Measurements from ENCODE around the gene MRRF.
"Not testable (repeated sequence)": the region's sequence is repeated elsewhere in the genome, so short reads cannot be mapped to it uniquely, and the experiment has no call there.

The MRRF gene

GRCh38 chr9:122276096-122276495 is 11.4 kb downstream of the MRRF start:
- no peak for DNase-seq (ENCODE audit: low read depth in 2 of 2)

DNA sequence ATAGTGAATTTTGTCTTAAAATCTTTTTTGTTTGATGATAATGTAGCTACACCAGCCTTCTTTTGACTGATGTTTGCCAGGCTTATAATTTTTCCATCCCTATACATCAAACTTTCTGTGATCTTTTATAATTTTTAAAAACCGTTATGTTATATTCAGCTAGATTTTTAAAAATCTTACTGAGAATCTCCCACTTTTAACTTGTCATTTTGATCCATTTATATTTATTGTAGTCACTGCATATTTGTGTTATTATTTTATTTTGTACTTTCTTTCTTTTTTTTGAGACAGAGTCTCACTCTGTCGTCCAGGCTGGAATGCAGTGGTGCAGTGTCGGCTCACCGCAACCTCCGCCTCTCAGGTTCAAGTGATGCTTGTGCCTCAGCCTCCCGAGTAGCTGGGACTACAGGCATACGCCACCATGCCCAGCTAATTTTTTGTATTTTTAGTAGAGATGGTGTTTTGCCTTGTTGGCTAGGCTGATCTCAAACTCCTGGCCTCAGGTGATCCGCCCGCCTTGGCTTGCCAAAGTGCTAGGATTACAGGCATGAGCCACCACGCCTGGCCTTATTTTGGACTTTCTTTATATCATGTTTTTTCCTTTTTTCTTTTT is 12.7 kb downstream of the MRRF start:
- DNase-seq (ENCODE audit: low read depth in 2 of 2), result no peak

- no peak for DNase-seq (ENCODE audit: low read depth in 2 of 2)
Measured at GRCh38 chr9:122281368-122281767, 16.7 kb downstream of the MRRF start.

DNA sequence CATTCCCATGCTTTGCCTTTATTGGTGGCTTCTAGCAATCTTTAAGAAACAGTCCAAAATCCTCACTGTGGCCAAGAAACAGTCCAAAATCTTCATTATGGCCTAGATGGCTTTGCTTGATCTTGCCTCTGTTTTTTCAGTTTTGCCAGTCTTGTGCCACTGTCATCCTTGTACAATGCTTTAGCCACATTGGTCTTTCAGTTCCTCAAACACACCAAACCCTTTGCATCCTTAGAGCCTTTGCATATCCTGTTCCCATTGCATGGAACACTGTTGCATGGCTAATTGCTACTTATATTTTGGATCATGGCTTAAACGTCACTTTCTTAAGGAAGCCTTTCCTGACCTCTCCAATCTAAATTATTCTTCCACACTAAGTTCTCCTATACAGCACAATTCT is 22.1 kb downstream of the MRRF start:
- no peak for DNase-seq (ENCODE audit: low read depth in 2 of 2)

GRCh38 chr9:122287214-122287720 is 22.6 kb downstream of the MRRF start:
- DNase-seq (ENCODE audit: low read depth in 2 of 2), result no peak

GRCh38 chr9:122291458-122291857 is 26.8 kb downstream of the MRRF start:
- DNase-seq (ENCODE audit: low read depth in 2 of 2), result no peak

- DNase-seq (ENCODE audit: low read depth in 2 of 2), result no peak
Measured at GRCh38 chr9:122294531-122294930, 29.8 kb downstream of the MRRF start.

DNA sequence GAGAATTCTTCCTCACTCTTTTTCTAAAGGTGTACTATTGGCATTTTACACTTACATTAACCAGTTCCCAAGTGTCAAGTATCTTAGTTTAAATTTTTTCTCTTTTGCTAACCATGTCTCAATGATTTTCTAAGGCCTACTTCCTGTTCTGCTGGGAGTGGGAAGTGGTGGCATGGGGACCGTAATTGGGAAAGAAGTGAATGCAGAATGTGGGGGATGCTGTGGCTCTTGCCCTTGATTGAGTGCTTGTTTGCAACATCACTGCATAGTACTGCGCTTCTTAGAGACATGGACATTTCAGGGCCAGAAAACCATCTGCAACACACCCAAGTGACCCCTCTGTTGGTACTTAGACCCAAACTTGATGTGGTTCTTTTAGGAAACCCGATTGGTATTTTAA is 32.8 kb downstream of the MRRF start:
- DNase-seq (ENCODE audit: low read depth in 2 of 2), result no peak

DNA sequence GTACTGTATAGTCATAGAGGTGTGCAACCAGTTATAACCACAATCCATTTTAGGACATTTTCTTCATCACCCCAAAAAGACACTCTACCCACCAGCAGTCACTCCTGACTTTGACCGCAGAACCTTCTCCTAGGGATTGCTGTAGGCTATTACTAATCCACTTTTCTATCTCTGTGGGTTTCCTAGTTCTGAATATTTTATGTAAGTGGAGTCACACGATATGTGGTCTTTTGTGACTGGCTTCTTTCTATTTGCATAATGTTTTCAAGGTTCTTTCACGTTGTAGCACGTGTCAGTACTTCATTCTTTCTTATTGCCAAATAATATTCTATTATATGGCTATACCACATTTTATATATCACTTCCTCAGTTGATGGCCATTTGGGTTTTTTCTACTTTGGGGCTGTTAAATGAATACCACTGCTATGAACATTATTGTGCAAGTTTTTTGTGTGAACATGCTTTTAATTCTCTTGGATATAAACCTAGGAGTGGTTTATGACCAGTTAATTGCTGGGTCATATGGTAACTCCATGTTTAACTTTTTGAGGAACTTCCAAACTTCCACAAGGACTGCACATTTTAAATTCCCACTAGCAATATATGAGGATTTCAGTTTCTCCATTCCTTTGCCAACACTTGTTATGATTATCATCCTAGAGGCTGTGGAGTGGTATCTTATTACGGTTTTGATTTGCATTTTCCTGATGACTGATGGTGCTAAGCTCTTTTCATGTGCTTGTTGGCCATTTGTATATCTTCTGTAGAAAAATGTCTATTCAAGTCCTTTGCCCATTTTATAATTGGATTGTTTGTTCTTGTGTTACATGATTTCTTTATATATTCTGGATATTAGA is 37.8 kb downstream of the MRRF start:
- no peak for DNase-seq (ENCODE audit: low read depth in 2 of 2)

DNA sequence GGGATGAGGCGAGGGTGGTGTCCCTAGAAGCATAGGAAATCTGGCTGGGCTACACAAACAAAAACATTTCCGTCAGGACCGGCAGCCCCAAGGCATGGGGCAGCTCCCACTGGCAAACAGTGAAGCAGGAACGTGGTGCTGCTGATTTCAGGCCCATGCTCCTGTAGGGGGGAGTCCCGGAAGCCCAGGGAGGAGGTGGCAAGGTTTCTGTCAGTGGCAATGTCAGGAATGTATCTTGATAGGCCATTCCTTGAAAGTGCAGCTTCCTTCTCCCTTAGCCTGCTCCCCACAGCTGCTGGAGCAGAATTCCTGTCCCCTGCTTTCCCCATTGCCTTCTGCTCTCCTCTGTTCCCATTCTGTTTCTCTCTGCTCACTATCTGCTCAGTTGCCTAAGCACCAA is 42.4 kb downstream of the MRRF start:
- DNase-seq (ENCODE audit: low read depth in 2 of 2), result no peak

GRCh38 chr9:122307925-122308324 is 43.2 kb downstream of the MRRF start:
- DNase-seq (ENCODE audit: low read depth in 2 of 2), result no peak

- DNase-seq (ENCODE audit: low read depth in 2 of 2), result no peak
Measured at GRCh38 chr9:122309861-122310260, 45.2 kb downstream of the MRRF start.

GRCh38 chr9:122314165-122314564 is 49.5 kb downstream of the MRRF start:
- DNase-seq (ENCODE audit: low read depth in 2 of 2), result no peak

DNA sequence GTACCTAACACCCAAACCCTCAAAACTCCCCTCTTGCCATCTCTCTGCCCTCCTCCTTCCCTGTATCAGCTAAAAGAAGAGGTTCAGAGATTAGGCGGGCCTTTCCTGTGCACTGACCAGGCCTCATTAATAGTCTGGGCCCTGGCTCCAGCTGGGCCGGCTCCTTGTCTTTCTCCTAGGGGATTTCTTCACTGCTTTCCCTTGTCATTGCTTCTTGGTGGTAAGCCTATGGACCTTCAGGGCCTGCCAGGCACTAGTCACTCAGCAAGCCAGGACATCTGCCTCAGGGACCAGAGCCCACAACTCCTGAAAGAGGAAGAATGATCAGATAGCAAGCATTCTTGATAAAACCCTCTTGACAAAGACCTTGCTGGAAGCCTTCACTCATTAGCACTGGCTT is 50.9 kb downstream of the MRRF start:
- DNase-seq (ENCODE audit: low read depth in 2 of 2), result no peak

DNA sequence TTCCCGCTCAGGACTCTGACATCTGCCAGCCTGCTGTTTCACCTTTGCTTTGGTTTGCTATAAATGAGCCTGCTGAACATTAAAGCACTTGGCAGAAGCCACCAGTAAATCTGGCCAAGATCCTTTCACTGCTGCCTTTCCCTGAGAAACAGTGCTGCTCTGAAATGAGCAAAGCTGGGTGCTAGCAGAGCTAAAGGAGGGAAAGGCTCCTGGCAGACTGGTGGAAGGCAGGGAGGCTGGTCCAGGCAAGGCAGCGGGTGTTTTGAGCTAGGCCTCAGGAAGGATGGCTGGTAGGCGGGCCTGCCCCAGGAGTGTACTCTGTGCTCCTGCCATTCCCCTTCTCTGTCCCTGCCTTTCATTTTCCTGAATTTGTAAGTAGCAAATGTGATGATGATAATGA is 53.6 kb downstream of the MRRF start:
- no peak for DNase-seq (ENCODE audit: low read depth in 2 of 2)

- no peak for DNase-seq (ENCODE audit: low read depth in 2 of 2)
Measured at GRCh38 chr9:122320413-122320881, 55.8 kb downstream of the MRRF start.

DNA sequence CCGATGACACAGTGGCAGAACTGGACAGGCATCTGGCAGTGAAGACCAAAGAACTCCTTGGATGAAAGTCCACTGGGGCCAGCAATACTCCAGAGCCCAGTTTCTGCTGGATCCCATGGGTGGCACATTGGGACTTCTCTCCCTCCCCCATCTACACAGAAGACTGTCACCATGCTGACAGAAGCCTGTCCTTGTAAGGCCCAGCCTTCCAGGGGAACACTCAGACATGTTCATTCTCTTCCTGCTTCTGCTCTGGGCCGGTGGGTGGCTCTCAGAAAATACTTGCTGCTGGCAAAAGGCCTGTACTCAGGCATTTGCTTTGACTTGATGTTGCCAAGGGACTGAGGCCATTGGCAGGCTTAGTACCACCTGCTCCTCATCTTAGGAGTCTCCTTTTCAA is 57.9 kb downstream of the MRRF start:
- no peak for DNase-seq (ENCODE audit: low read depth in 2 of 2)

GRCh38 chr9:122324665-122325064 is 60.0 kb downstream of the MRRF start:
- DNase-seq (ENCODE audit: low read depth in 2 of 2), result not testable (repeated sequence)

GRCh38 chr9:122325124-122325523 is 60.4 kb downstream of the MRRF start:
- DNase-seq (ENCODE audit: low read depth in 2 of 2), result no peak

DNA sequence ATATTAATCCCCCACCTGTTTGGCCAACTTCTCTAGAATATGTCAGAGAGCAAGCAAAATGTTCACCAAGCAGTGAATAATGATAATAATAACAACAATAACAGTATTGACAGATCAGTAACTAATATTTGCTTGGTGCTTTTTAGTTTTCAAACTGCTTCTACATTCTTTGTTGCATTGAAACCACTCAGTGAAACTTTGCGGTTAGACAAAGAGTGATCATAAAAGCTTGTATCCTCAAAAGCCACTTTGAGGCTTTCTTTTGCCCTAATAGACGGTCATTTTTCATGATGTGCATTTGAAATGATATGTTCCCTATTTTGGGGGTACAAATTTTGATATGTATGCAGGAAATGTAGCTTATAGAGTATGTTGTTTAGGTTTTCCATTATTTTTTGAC is 62.5 kb downstream of the MRRF start:
- no peak for DNase-seq (ENCODE audit: low read depth in 2 of 2)

DNA sequence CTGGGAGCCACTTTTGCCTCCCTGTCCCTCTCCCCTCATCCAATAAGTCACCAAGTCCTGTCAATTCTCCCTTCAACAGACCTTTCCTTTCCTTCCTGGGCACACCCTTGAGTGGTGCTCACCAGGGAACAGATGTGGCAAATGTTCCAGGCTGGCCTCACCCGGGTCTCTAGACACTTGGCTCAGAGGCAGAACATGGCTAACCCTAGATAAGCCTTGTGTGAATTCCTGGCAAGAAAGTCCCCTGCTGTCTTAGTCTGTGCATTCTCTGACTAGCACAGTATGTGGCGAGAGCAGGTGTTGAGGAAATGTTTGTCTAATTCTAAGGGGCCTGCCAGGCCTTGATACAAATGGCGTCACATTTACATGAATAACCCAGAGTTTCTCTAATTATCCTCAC is 64.9 kb downstream of the MRRF start:
- no peak for DNase-seq (ENCODE audit: low read depth in 2 of 2)

DNA sequence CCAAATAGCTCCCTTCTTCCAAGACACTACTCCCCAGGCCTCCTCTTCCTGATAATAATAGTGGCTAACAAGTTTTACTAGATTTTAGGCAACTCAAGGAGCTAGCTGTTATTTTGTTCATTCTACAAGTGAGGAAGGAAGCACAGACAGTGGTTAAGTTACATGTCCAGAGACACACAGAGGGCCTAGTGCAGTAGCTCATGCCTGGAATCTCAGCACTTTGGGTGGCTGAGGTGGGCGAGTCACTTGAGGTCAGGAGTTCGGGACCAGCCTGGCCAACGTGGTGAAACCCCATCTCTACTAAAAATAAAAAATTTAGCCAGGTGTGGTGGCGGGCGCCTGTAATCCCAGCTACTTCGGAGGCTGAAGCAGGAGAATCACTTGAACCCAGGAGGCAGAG is 65.8 kb downstream of the MRRF start:
- DNase-seq (ENCODE audit: low read depth in 2 of 2), result not testable (repeated sequence)

DNA sequence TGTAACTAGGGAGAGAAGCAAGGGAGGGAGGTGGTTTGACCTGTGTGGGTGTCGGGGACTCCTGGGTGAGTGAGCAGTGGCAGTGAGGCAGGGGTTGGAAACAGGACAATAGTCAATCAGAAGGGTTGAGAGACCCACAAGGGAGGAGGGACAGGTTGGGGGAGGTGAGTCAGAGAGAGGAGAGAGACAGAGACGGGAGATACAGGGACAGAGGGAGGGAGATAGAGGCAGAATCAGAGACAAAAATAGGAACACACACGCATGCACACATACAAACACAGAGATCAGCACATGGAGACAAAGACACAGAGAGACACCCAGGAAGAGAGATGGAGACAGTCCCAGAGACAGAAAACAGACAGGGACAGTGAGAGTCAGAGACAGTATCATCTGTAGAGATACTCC is 66.8 kb downstream of the MRRF start:
- DNase-seq (ENCODE audit: low read depth in 2 of 2), result no peak

All from stimulated activated CD8-positive, alpha-beta memory T cell treated with anti-CD3 and anti-CD28 coated beads, Interleukin-15, amount 100 ng/mL, for 48 hours (primary cell).